HG02678 (cell line): ENCODE results near the gene KIF14.
"Not testable (repeated sequence)": the region's sequence is repeated elsewhere in the genome, so short reads cannot be mapped to it uniquely, and the experiment has no call there.

ENCODE experiments used
- ATAC-seq: cut with Tn5 transposase; IDR thresholded peaks from one replicate; pipeline ENCODE4 v1.9.1; 2021; ENCODE audit warnings: mild to moderate bottlenecking, moderate library complexity; ENCODE audit not compliant: unreplicated experiment

Gene KIF14

DNA sequence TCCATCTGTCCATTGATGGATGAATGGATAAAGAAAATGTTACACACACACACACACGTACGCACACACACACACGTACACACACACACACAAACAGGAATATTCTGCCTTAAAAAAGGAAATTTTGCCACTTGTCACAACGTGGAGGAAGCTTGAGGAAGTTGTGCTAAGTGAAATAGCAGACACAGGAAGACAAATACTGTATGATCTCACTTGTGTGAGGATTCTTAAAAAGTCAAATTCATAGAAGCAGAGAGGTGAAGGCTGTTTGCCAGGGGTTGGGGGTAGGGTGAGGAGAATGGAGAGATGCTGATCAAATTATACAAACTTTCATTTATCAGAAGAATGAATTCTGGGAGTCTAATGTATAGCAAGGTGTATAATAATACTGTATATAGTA lies 73.2 kb downstream of the KIF14 start:
- ATAC-seq: no peak

- no peak for ATAC-seq
Measured at GRCh38 chr1:200546577-200546976, 74.0 kb downstream of the KIF14 start.

DNA sequence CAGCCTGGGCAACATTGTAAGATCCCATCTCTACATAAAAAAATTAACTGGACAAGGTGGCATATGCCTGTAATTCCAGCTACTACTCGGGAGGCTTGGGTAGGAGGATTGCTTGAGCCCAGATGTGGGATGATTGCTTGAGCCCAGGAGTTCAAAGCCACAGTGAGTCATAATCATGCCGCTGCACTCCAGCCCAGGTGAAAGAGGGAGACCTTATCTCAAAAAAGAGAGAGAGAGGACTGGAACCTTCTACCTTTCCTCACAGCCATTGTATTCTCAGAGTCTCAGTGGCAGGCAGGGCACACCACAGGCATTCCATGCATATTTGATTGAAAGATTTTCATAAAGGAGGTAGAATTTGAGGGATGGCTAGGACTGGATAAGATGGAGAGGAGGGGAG lies 78.4 kb downstream of the KIF14 start:
- ATAC-seq: no peak

- ATAC-seq: no peak
Measured at GRCh38 chr1:200540281-200540680, 80.3 kb downstream of the KIF14 start.

DNA sequence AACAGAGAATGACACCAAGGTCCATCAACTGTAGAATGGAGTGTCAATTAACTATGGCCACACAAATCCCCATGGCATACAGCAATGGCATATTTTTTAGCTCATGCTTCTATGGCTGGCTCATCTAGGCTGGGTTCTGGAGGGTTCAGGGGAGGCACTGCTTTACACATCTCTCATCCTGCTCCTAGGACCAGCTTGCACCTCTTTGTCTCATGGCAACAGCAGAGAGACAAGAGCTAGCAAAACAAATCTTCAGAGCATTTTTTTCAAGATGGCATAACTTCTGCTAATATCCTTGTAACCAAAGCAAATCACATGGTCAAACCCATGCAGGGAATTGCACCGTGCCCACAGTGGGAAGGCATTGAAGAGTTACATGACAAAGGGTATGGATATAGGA lies 82.4 kb downstream of the KIF14 start:
- ATAC-seq: no peak

- ATAC-seq: peak; percentile 55
Measured at GRCh38 chr1:200535605-200536004, 84.9 kb downstream of the KIF14 start.

- no peak for ATAC-seq
Measured at GRCh38 chr1:200530623-200531261, 89.8 kb downstream of the KIF14 start.

- ATAC-seq: no peak
Measured at GRCh38 chr1:200528858-200529606, 91.5 kb downstream of the KIF14 start.

DNA sequence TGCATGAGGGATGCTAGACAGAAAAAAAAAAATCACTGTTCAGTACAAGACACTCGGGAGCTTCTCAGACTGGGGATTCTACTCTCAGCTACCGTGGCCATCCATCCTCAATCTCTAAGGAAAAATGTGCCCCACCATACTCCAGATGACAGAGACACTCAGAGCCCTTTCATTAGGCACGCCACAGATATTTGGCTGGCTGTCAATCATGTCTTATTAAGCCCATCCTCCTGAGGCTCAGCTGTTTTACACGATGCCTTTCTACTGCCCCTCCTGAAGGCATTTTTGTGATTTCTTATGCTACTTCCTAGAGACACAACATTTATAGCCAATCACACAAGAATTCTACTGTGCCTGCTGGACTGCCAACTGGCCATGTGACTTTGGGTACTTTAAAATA lies 92.9 kb downstream of the KIF14 start:
- ATAC-seq: no peak

DNA sequence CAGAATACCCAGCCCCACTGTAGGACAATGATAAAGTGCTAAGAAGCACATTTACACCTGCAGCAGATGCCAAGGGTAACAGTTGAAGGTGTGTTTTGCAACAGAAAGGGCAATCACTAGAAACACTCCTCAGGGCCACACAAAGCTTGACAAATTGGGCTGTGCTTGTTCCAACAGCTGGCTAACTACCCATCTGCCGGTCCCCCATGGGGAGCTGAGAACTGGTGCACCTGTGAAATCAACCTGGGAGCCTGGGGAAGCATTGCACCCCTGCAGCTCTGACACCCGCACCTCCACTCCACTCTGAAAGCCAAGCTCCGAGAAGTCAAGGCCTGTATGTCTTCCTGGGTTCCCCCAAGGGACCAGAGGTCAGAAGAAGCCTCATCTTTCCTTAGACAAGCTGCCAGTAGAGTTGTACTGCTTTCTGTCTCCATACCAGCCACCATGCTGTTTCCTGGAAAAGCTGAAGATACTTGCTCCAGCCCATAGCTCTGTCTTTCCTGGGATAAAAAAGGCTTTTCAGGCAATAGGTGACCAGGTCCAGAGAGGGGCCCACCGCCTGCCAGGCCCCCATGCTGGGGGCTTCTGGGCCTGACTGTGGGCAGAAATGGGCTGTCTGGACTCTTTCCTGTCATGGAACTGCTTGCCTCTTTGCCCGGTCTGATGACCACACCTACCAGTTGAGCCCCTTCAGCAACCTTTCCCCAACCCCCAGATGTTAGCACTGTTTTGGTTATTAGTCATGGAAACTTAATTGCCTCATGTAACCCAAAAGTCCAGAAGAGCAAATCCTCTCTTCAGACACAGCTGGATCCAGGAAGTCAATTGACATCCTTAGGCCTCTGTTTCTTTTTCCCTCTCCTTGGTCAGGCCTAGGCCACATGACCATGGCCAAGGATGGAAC lies 93.6 kb downstream of the KIF14 start:
- peak; percentile 61 for ATAC-seq

- no peak for ATAC-seq
Measured at GRCh38 chr1:200525090-200525987, 95.2 kb downstream of the KIF14 start.

- ATAC-seq: not testable (repeated sequence)
Measured at GRCh38 chr1:200524551-200524950, 96.0 kb downstream of the KIF14 start.

GRCh38 chr1:200524092-200524491 lies 96.5 kb downstream of the KIF14 start:
- no peak for ATAC-seq

DNA sequence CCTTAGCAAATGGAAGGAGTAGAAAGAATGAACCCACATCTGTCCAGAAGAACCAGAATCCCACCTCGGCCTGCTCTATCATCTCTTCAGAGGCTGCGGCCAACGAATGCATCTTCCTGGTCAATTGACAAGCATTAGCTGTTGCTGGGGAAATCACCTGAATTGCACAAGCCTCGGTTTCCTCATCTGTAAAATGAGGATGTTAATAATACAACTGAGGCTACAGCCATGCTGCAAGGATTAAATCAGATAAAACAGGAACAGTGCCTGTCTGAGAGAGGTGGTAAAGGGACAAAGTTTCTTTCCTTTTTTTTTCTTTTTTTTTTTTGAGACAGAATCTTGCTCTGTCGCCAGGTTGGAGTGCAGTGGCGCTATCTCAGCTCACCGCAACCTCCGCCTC lies 99.8 kb downstream of the KIF14 start:
- ATAC-seq: no peak

- no peak for ATAC-seq
Measured at GRCh38 chr1:200518524-200518923, 102.0 kb downstream of the KIF14 start.

- no peak for ATAC-seq
Measured at GRCh38 chr1:200512191-200512590, 108.4 kb downstream of the KIF14 start.

DNA sequence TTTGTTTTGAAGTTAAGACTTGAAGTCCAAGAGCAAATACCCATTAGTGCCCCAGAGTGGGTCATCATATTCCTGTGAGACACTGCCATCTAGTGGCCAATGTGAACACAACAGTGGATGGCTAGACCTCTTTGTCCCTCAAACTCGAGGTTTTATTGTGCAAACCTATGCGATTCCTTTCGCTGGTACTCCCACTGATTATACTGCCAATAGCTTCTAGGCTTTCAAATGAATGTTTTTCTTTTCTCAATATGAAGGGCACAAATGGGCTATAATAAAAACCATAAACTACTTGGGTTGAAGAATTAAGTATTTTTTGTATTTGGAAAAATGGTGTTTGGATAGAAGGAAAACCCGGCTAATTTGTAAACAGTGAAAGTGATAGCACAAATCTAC lies 110.3 kb downstream of the KIF14 start:
- peak; percentile 93 for ATAC-seq

GRCh38 chr1:200506471-200506870 lies 114.1 kb downstream of the KIF14 start:
- ATAC-seq: no peak

DNA sequence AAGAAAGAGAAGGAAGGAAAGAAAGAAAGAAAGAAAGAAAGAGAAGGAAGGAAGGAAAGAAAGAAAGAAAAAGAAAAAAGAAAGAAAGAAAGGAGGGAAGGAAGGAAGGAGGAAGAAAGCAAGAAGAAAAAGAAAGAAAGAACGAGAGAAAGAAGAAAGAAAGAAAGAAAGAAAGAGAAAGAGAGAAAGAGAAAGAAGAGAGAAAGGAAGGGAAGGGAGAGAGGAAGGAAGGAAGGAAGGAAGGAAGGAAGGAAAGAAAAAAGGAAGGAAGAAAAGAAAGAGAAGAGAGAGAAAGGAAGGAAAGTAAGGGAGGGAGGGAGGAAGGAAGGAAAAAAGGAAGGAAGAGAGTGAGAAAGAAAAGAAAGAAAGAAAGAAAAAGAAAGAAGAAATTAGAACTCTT lies 115.3 kb downstream of the KIF14 start:
- no peak for ATAC-seq
